BLaER1 (cell line): ENCODE data around the gene MPZL2.

ENCODE experiments used
- H3K27ac ChIP-seq: shearing (Covaris generic); formaldehyde crosslinking; 2 replicates; pipeline ENCODE4 v1.8.1; 2022
- H3K27me3 ChIP-seq: shearing (Covaris generic); formaldehyde crosslinking; 2 replicates; pipeline ENCODE4 v1.8.1; 2022
- H3K36me3 ChIP-seq: shearing (Covaris generic); formaldehyde crosslinking; 2 replicates; pipeline ENCODE4 v1.8.1; 2022
- H3K4me1 ChIP-seq: shearing (Covaris generic); formaldehyde crosslinking; 2 replicates; pipeline ENCODE4 v1.8.1; 2022
- H3K4me2 ChIP-seq: shearing (Covaris generic); formaldehyde crosslinking; 2 replicates; pipeline ENCODE4 v1.8.1; 2022
- H3K4me3 ChIP-seq: shearing (Covaris generic); formaldehyde crosslinking; 2 replicates; pipeline ENCODE4 v1.8.1; 2022
- H3K9ac ChIP-seq: shearing (Covaris generic); formaldehyde crosslinking; 2 replicates; pipeline ENCODE4 v1.8.1; 2022
- H3K9me3 ChIP-seq: shearing (Covaris generic); formaldehyde crosslinking; 2 replicates; pipeline ENCODE4 v1.8.1; 2022
- H4K20me1 ChIP-seq: shearing (Covaris generic); formaldehyde crosslinking; 2 replicates; pipeline ENCODE4 v1.8.1; 2022
- Cebpa-rat ChIP-seq: shearing (Covaris generic); IDR thresholded peaks from 2 replicates; pipeline ENCODE4 v1.8.1; 2022

The MPZL2 gene

DNA sequence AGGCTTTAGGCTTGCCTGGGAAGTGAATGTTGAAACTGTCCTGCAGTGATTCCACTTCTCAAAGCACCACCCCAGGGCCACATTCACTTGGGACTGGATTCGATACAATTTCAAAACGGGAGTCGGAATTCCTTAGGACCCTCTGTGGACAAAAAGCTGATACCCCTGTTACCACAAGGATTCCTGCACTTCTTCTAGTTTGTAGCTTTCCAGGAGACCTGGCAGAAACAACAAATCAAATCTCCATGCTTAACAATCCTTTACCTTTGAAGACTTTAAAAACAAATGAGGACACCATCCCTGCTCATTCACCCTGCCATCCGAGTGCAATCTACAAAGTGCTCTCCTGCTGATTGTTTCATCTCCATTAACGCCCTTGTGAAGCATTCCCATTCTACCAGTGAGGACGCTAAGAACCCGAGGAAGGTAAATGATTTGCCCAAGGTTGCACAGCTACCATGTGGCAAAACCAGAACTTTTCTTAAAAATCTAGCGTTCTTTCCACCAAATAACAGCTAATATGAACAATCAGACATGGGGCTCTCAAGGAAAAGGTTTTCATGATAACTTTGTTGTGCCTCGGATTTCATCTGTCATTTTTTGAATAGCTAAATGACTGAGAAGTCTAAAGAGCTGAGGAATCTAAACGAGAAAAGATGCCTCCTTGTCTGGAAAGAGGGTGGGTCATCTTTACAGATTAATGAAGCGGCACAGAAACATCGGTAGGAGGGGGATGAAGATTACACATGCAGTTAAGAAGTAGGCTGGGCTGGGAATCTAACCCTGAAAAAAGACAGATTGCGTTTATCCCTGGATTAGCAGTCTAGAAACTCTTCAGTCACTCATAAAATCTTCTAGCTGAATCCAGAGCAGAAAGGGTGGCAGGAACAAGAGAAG lies 720 bp upstream of the MPZL2 start:
- Histone ChIP-seq H3K4me1 (peaks cover 19% of the 10 kb centered on the region), H3K9me3 (no peaks in the 10 kb centered on the region), H3K36me3 (no peaks in the 10 kb centered on the region), H3K4me2 (no peak overlapping the region), H3K9ac (no peak overlapping the region), H3K27me3 (peaks cover 35% of the 10 kb centered on the region), H4K20me1 (no peaks in the 10 kb centered on the region), H3K4me3 (no peak overlapping the region), H3K27ac (no peak overlapping the region)
- no peak for TF ChIP-seq Cebpa-rat

DNA sequence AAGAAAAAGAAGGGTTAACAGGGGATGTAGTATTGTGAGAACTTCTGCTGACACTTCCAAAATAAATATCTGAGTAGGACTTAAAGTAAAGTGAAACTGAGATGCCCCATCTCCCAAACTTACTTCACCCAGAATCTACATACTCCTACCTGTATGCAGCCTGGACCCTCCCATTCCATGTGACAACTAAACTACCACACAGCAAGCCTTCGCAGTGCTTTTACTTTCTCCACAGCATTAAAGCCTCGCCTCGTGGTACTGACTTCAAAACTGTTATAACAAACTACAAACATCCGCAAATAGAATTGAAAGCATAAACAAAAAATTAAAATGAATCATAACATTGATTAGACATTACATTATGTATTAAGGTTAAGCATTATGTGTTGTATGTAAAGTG lies 985 bp downstream of the MPZL2 start:
- Histone ChIP-seq H3K4me1 (peaks cover 13% of the 10 kb centered on the region), H3K27ac (no peak overlapping the region), H3K27me3 (peaks cover 35% of the 10 kb centered on the region), H3K9me3 (no peaks in the 10 kb centered on the region), H3K36me3 (no peaks in the 10 kb centered on the region), H3K9ac (no peak overlapping the region), H4K20me1 (no peaks in the 10 kb centered on the region), H3K4me2 (no peak overlapping the region), H3K4me3 (no peak overlapping the region)
- TF ChIP-seq Cebpa-rat, result no peak

DNA sequence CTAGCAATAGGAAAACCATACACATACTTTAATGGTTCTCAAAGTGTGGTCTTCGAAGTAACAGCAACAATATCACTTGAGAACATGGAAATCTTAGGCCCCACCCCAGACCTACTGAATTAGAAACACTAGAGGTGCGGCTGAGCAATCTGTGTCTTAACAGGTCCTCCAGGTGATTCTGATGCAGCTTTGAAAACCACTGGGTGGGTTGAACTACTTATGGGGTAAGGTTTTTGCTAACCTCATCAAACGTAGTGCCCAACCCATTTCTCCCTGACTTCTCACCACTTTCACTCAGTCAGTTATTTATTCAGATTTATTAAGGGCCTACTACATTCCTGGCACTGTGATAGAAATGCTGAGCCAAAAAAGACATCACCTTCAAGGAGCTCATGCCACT lies 3.7 kb downstream of the MPZL2 start:
- Histone ChIP-seq H3K27me3 (peaks cover 27% of the 10 kb centered on the region), H3K4me3 (no peak overlapping the region), H3K27ac (no peak overlapping the region), H3K4me2 (no peak overlapping the region), H4K20me1 (no peaks in the 10 kb centered on the region), H3K9ac (no peak overlapping the region), H3K9me3 (no peaks in the 10 kb centered on the region), H3K36me3 (no peaks in the 10 kb centered on the region), H3K4me1 (no peaks in the 10 kb centered on the region)
- TF ChIP-seq Cebpa-rat, result no peak

DNA sequence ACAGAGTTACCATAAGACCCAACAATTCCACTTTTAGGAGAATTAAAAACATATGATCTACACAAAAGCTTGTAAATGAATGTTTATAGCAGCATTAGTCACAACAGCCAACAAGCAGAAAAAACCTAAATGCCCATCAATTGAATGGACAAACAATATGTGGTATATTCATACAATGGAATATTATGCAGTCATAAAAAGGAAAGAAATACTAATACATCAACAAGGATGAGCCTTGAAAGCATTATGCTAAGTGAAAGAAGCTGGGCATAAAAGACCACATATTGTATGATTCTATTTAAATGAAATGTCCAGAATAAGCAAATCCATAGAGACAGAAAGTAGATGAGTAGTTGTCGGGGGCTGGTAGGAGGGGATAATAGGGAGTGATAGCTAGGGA lies 5.0 kb downstream of the MPZL2 start:
- H3K9me3 ChIP-seq, result no peaks in the 10 kb centered on the region
- no peak overlapping the region for H3K4me3 ChIP-seq
- no peak overlapping the region for H3K27ac ChIP-seq
- no peaks in the 10 kb centered on the region for H3K4me1 ChIP-seq
- no peak overlapping the region for H3K4me2 ChIP-seq
- no peaks in the 10 kb centered on the region for H3K36me3 ChIP-seq
- peaks cover 15% of the 10 kb centered on the region for H3K27me3 ChIP-seq
- H3K9ac ChIP-seq, result no peak overlapping the region
- no peak for TF ChIP-seq Cebpa-rat
- H4K20me1 ChIP-seq, result no peaks in the 10 kb centered on the region

DNA sequence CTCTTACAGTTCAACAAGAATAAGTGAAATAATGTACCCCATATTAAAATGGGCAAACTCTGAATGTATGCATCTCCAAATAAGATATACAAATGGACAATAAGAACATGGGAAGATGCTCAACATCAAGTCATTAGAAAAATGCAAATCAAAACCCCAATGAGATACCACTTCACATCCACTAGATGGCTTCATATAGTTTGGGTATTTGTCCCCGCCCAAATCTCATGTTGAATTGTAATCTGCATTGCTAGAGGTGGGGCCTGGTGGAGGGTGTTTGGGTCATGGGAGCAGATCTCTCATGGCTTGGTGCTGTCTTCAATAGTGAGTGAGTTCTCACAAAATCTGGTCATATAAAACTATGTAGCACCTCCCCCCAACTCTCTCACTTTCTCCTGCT lies 5.7 kb downstream of the MPZL2 start:
- H3K27ac ChIP-seq, result no peak overlapping the region
- H4K20me1 ChIP-seq, result no peaks in the 10 kb centered on the region
- no peak overlapping the region for H3K4me3 ChIP-seq
- no peaks in the 10 kb centered on the region for H3K4me1 ChIP-seq
- no peaks in the 10 kb centered on the region for H3K36me3 ChIP-seq
- no peak overlapping the region for H3K4me2 ChIP-seq
- H3K9ac ChIP-seq, result no peak overlapping the region
- no peak for TF ChIP-seq Cebpa-rat
- peaks cover 8% of the 10 kb centered on the region for H3K27me3 ChIP-seq
- no peaks in the 10 kb centered on the region for H3K9me3 ChIP-seq

DNA sequence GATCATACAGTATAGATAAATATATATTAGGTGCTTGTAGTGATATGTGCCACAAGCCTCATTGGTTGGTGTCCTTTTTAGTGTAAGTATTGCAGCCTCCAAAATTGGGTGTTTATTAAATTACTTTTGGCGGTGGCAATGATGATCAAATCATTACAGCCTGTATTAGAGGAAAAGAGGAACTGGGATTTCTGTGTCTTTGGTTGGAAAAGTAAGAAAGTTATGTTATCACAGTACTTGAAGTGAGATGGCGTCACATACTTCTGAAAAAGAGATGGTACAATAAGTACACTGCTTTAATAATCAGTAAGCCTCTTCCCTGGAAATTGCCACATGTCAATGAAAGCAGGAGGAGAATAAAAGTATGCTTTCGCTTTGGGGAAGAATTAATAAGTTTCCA lies 11.4 kb downstream of the MPZL2 start:
- no peaks in the 10 kb centered on the region for H3K9me3 ChIP-seq
- no peaks in the 10 kb centered on the region for H4K20me1 ChIP-seq
- no peak for TF ChIP-seq Cebpa-rat
- H3K27me3 ChIP-seq, result no peaks in the 10 kb centered on the region
- no peak overlapping the region for H3K27ac ChIP-seq
- peaks cover 13% of the 10 kb centered on the region for H3K4me1 ChIP-seq
- no peaks in the 10 kb centered on the region for H3K36me3 ChIP-seq
- H3K4me3 ChIP-seq, result peak overlapping the region; percentile 69
- no peak overlapping the region for H3K9ac ChIP-seq
- H3K4me2 ChIP-seq, result peak overlapping the region; percentile 73

DNA sequence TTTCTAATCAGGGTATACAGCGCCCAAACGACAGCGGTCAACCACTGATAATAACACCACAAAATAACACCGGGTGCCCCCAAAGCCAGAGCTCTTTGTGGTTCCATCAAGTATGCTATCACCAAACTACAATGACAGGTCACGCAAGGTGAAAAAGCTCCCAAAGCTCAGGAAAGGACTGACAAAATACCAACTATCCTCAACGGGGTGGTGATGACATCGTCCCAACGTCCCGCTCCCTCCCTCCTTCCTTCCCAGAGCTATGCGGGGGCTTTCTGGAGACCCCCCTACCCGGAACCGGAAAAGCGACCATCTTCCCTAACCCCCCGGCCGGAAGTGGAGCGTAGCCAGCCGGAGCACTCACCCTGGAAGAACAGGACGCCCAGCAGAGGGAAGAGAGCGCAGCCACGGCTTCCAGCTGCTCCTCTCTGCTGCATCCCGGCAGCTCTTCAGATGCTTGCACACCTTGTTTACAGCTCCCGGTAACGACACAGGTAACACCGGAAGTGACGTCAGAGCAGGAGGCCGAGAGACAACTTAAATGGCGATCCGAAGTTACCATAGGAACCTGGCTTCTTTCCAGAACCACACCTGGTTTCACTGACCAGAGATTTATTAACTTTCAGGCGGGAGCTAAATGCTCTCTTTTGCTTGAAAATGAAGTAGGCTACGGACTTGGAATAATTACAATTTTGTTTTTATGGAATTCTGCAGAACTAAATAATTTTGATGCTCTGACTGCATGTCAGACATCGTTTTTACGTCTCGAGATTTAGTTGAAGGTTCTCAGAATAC lies 12.0 kb downstream of the MPZL2 start, which contains the start of gene MPZL3:
Gene MPZL3 (minus strand): TSS at position 508 of the 795 bp plus-strand sequence. CDS start 71 bp downstream, at position 437.
- Histone ChIP-seq H3K27ac (peak within 1 kb of the TSS; percentile 55; the same call in 1 of the 2 replicates), H3K9ac (no peak within 1 kb of the TSS), H3K36me3 (no peaks in the 10 kb centered on the region), H3K9me3 (no peaks in the 10 kb centered on the region), H4K20me1 (no peaks in the 10 kb centered on the region), H3K4me1 (peaks cover 16% of the 10 kb centered on the region), H3K4me2 (peak within 1 kb of the TSS; percentile 73), H3K27me3 (no peaks in the 10 kb centered on the region), H3K4me3 (peak within 1 kb of the TSS; percentile 69)
- no peak for TF ChIP-seq Cebpa-rat

DNA sequence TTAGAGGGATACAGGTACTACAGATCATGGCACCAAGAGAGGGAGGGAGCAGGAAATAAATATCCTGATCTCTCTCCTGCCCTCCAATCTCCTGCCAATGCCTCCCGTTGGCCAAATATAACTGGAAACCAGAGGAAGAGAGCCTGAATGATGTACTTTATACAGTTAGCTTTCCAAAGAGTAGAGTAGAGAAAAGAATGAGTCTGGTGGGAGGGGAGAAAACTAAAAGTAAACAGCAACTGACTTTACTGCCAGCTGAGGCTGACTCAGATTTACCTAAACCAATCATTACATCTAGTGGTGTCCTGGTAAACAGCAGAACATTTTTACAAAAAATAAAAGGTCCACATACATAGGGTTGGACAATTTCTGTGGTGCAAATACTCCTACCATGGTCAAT lies 17.1 kb downstream of the MPZL2 start:
- TF ChIP-seq Cebpa-rat, result no peak
- Histone ChIP-seq H3K4me2 (peak overlapping the region; percentile 78), H4K20me1 (no peaks in the 10 kb centered on the region), H3K27ac (no peak overlapping the region), H3K27me3 (no peaks in the 10 kb centered on the region), H3K9me3 (no peaks in the 10 kb centered on the region), H3K9ac (no peak overlapping the region), H3K4me1 (peaks cover 33% of the 10 kb centered on the region), H3K4me3 (no peak overlapping the region), H3K36me3 (no peaks in the 10 kb centered on the region)

DNA sequence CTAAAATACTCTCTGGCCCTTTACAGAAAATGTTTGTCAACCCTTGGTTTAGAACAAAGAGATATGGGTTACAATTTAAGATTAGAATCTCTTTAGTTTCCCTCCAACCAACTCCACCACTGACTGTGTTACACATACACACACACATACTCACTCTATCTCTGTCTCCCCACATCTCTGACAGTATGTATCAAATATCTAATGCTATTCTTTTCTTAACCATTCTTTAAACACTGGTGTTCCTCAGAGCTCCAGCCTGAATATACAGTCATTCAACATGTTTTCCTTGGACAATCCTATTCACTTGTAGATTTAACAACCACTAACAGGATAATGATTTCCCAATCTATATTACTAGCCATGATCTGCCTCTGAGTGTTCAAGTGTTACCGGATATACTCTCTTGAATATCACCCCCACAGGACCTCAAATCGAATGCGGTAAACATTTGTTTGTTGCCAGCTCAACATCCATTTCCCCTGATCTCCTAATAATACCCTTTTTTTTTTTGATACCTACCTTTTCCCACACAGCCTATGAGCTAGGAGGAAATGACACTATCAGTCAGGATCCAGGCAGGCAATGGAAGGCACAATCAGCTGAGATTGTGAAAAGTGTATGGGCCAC lies 18.0 kb downstream of the MPZL2 start:
- Histone ChIP-seq H3K4me2 (peak overlapping the region; percentile 78), H3K4me1 (peaks cover 36% of the 10 kb centered on the region), H4K20me1 (no peaks in the 10 kb centered on the region), H3K27ac (no peak overlapping the region), H3K9ac (no peak overlapping the region), H3K4me3 (no peak overlapping the region), H3K9me3 (no peaks in the 10 kb centered on the region), H3K27me3 (no peaks in the 10 kb centered on the region), H3K36me3 (no peaks in the 10 kb centered on the region)
- no peak for TF ChIP-seq Cebpa-rat
